K562 (cell line): ENCODE data around the gene TAF3. TPM values are rescaled to one million over a fixed set of nuclear protein-coding genes. Genes with fewer than 3 reads are reported as not detected.

Experiments
- GTF2B ChIP-seq: IDR thresholded peaks from 2 replicates; pipeline ENCODE4 v1.6.1; 2011; ENCODE audit not compliant: insufficient read length; ENCODE audit errors: extremely low read depth
- PATZ1 ChIP-seq: fragments of 250-450 bp; sonication (Bioruptor Pico); IDR thresholded peaks from 2 replicates; pipeline ENCODE4 v1.5.0; 2020; ENCODE audit warnings: mild to moderate bottlenecking, borderline replicate concordance
- PCBP2 ChIP-seq: fragments of 200-400 bp; formaldehyde crosslinking; IDR thresholded peaks from 2 replicates; pipeline ENCODE4 v1.6.1; 2018; ENCODE audit warnings: low read length, low read depth, mild to moderate bottlenecking, moderate library complexity; ENCODE audit not compliant: poor library complexity, severe bottlenecking
- PHTF2 ChIP-seq: fragments of 250-450 bp; sonication (Bioruptor Pico); IDR thresholded peaks from 2 replicates; pipeline ENCODE4 v1.5.0; 2021; ENCODE audit warnings: mild to moderate bottlenecking
- SETDB1 ChIP-seq: IDR thresholded peaks from one replicate; pipeline ENCODE4 v1.6.1; 2012; ENCODE audit warnings: low read length, control low read depth, inconsistent platforms
- ZBTB11 ChIP-seq, 3 experiments: fragments of 200-800 bp in 1 of 3; fragments of 250-450 bp in 1 of 3; fragments of 450-650 bp in 1 of 3; sonication (Bioruptor Pico) in 1 of 3; sonication (Bioruptor generic) in 1 of 3; formaldehyde crosslinking in 1 of 3; IDR thresholded peaks; 2 replicates each; pipeline versions ENCODE4 v1.6.1 to v1.8.0; 2016 to 2022; ENCODE audit warnings: mild to moderate bottlenecking in 2 of 3, missing genetic modification characterization in 2 of 3, missing compliant biosample characterization in 1 of 3, moderate library complexity in 1 of 3
- polyA plus RNA-seq, 8 experiments: library from polyadenylated mRNA; depleted of rRNA in 4 of 8; stranded (reverse) in 5 of 8; unstranded in 3 of 8; fragments of >200 nt; fragmentation: Nextera tagmentation in 2 of 8; fragmentation: Illumina TruSeq in 1 of 8; extraction: Ambion mirVana in 2 of 8; extraction: Trizol in 1 of 8; gene quantifications; 2 replicates each; pipeline versions ENCODE4 v1.2.1 to v1.2.3, GENCODE V29; 2011 to 2014; ENCODE audit warnings: inconsistent platforms in 1 of 8, missing spikeins in 1 of 8
- total RNA-seq, 7 experiments: library from RNA; depleted of rRNA in 6 of 7; stranded (reverse); fragments of >200 nt in 6 of 7; fragmentation: Illumina TruSeq in 2 of 7; extraction: Trizol in 2 of 7; gene quantifications; 2 replicates each; pipeline versions ENCODE4 v1.2.1 to v1.2.3, GENCODE V29; 2011 to 2021; ENCODE audit warnings: low replicate concordance in 1 of 7

Gene TAF3
- total and polyA plus RNA-seq, 9 of the 15 experiments (the other 6 are each of a cell fraction or from before 2014, with no cell fraction given), result 1.5 to 9.9 (median 4.1) TPM

DNA sequence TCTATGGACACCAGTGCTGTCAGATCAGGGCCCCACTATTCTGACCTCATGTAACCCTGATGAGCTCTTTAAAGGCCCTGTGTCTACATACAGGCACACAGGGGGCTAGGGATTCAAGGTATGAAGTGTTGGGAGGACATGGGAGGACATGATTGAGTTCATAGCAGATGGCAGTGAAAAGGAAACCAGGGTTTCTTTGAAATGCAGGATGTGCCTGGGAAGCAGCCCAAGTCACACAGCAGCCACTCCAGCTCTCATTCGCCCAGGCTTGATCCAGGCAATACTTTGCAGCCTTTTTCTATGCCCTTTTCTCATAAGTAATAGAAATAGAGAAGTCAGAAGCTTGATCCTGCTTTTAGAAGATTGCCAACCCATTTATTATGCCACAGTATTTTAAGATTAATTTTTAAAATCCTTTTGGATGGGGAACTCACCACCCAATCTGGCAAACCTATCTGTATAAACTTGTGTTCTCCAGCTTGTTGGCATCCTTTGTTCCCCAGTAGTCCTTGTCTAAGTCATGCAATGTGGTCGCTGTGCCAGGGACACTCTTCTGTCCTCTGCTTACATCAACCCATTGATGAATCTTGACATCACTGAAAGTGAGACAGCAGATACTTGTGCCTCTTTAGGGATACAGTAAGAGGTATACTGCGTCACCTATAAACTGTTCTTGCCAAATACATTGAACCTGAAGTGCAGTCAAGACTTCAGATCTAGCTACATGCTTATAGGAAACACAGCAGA lies 95.0 kb downstream of the TAF3 start (continued):
- no peak for TF ChIP-seq PHTF2 (CRISPR knock-in tag)
- TF ChIP-seq GTF2B, result no peak
- TF ChIP-seq ZBTB11 (CRISPR knock-in tag; IDR thresholded peaks at IDR 0.05), result no peak
- TF ChIP-seq SETDB1, result no peak
- TF ChIP-seq PCBP2, result no peak
- no peak for TF ChIP-seq PATZ1 (CRISPR knock-in tag)
- TF ChIP-seq, all 486 proteins: peak for 0
